Thyroid gland (tissue), 4 donors: ENCODE results near the gene PLCD1.

Experiments used
- POLR2A ChIP-seq, 2 donors: fragments of 450-650 bp; IDR thresholded peaks; one replicate each; pipeline ENCODE4 v1.6.1; 2017; ENCODE audit warnings: antibody characterized with exemption in 2 of 2, mild to moderate bottlenecking in 2 of 2, moderate library complexity in 1 of 2
- TF ChIP-seq, protein P1 (sequence below), 6 experiments: fragments of 200-600 bp in 3 of 6; fragments of 450-650 bp in 3 of 6; sonication (generic) in 3 of 6; IDR thresholded peaks; one replicate each; pipeline ENCODE4 v1.5.1; 2016 to 2019; ENCODE audit warnings: antibody characterized with exemption in 6 of 6, mild to moderate bottlenecking in 2 of 6, inconsistent platforms in 1 of 6, moderate library complexity in 1 of 6

DNA sequence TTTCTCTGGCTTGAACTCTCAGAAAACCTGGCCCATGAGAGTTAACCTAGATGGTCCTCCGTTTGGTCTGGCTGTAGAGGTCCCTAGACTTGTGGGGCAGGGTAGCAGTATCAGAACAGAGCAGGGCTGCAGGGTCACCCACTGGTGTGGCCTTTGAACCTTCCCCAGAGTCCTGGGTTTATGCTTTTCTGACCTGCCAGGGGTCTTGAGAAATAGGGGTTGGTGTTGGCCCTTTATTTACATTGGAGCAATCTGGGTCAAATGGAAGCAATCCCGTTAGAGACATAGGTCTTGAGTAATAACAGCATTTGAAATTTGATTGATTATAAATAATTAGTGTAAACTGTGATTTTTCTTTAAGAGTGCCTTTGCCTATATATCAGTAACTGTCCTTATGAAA lies 33.4 kb upstream of the PLCD1 start:
- TF ChIP-seq, protein P1, sequence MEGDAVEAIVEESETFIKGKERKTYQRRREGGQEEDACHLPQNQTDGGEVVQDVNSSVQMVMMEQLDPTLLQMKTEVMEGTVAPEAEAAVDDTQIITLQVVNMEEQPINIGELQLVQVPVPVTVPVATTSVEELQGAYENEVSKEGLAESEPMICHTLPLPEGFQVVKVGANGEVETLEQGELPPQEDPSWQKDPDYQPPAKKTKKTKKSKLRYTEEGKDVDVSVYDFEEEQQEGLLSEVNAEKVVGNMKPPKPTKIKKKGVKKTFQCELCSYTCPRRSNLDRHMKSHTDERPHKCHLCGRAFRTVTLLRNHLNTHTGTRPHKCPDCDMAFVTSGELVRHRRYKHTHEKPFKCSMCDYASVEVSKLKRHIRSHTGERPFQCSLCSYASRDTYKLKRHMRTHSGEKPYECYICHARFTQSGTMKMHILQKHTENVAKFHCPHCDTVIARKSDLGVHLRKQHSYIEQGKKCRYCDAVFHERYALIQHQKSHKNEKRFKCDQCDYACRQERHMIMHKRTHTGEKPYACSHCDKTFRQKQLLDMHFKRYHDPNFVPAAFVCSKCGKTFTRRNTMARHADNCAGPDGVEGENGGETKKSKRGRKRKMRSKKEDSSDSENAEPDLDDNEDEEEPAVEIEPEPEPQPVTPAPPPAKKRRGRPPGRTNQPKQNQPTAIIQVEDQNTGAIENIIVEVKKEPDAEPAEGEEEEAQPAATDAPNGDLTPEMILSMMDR (IDR thresholded peaks at IDR 0.05), result no peak
- no peak for TF ChIP-seq POLR2A (IDR thresholded peaks at IDR 0.05)
